Measurements from ENCODE around the gene CBY1.
"Not testable (repeated sequence)": the region's sequence is repeated elsewhere in the genome, so short reads cannot be mapped to it uniquely, and the experiment has no call there.

CBY1 gene

DNA sequence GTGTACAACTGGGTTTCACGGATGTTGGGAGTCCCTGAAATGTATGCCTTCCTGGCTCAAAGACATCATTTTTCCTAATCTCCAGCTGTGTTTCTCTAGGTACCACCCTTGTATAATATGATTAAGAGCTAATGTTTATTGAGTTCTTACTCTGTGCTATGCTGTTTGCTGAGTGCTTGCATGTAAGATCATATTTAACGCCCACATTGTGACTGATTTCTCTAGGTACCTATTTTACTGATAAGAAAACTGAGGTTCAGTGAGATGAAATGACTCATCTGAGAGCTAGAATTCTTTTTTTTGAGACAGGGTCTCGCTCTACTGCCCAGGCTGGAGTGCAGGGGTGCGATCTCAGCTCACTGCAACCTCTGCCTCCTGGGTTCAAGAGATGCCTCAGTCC is 42.9 kb upstream of the CBY1 start:
- in situ Hi-C loops (cut with MboI; ENCODE audit: low sequenced_read_pairs, unreplicated experiment), result no loop called here
- TF ChIP-seq, protein P1, sequence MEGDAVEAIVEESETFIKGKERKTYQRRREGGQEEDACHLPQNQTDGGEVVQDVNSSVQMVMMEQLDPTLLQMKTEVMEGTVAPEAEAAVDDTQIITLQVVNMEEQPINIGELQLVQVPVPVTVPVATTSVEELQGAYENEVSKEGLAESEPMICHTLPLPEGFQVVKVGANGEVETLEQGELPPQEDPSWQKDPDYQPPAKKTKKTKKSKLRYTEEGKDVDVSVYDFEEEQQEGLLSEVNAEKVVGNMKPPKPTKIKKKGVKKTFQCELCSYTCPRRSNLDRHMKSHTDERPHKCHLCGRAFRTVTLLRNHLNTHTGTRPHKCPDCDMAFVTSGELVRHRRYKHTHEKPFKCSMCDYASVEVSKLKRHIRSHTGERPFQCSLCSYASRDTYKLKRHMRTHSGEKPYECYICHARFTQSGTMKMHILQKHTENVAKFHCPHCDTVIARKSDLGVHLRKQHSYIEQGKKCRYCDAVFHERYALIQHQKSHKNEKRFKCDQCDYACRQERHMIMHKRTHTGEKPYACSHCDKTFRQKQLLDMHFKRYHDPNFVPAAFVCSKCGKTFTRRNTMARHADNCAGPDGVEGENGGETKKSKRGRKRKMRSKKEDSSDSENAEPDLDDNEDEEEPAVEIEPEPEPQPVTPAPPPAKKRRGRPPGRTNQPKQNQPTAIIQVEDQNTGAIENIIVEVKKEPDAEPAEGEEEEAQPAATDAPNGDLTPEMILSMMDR (IDR thresholded peaks at IDR 0.05; ENCODE audit: borderline replicate concordance, control extremely low read depth, extremely low read depth, insufficient read depth, missing control alignments), result no peak

DNA sequence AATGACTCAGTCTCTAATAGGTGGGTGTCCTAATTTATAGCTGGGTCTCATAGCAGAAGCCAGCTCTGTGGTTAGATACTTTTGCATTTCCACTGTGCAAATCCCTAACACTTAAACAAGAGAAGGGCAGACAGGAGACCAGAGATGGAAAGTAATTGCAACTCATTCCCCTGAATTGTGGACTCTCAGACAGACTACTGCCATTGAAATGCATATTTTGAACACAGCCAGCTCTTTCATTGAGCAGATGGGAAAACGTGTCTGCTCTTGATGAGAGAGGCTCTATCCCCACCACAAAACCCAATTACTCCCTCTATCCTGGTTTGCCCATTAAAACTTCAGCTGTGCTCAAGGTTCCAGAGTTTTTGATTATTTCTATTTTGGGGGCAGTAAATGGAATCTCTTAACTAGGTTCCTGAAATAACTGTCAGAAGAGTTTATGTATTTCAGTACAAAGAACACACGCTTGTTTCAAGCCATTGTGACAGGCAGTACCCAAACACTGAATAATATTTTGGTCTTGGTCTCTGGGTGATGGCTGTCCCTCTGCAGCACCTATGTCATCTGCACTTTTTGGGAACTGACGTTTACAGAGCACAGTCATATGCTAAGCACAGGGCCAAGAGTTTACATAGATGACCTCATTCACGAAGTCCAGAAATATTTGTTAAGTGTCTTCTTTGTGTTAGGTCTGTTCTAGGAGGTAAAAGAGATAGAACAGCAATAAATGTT is 41.9 kb upstream of the CBY1 start:
- TF ChIP-seq, protein P1 (IDR thresholded peaks at IDR 0.05; ENCODE audit: borderline replicate concordance, control extremely low read depth, extremely low read depth, insufficient read depth, missing control alignments), result no peak
- peak; percentile 33 for DNase-seq (ENCODE audit: low spot score)
- in situ Hi-C loops (cut with MboI; ENCODE audit: low sequenced_read_pairs, unreplicated experiment), result no loop called here

More for the DNA sequence above, 42.9 kb upstream of the CBY1 start:
- DNase-seq (ENCODE audit: low spot score), result no peak

DNA sequence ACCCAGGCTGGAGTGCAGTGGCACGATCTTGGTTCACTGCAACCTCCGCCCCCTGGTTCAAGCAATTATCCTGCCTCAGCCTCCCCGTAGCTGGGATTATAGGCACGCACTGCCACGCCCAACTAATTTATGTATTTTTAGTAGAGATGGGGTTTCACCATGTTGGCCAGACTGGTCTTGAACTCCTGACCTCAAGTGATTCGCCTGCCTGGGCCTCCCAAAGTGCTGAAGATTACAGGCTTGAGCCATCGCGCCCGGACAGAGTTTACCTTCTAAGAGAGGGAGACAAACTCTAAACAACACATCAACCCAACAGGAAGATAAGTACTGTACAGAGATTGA is 41.4 kb upstream of the CBY1 start:
- DNase-seq (ENCODE audit: low spot score); in situ Hi-C loops (cut with MboI; ENCODE audit: low sequenced_read_pairs, unreplicated experiment): not testable (repeated sequence)

DNA sequence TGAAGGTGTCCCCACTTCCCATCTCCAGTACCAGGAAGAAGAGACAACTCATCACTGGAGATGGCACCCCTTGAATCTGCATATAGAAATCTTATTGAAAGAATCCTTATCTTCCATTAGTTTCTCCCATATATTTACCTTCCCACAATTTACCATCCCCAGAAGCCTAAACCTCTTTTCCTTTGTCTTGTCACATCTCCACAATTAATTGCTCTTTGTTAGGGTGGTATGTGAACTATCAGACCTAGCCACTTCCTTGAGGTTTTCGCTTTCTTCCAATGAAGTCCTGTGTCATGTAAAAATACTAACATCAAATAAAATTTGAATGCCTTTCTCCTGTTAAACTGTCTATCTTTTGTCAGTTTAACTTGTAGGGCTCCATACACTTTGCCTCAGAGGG is 38.2 kb upstream of the CBY1 start:
- DNase-seq (ENCODE audit: low spot score), result no peak
- in situ Hi-C loops (cut with MboI; ENCODE audit: low sequenced_read_pairs, unreplicated experiment), result no loop called here
- TF ChIP-seq, protein P1 (IDR thresholded peaks at IDR 0.05; ENCODE audit: borderline replicate concordance, control extremely low read depth, extremely low read depth, insufficient read depth, missing control alignments), result no peak

DNA sequence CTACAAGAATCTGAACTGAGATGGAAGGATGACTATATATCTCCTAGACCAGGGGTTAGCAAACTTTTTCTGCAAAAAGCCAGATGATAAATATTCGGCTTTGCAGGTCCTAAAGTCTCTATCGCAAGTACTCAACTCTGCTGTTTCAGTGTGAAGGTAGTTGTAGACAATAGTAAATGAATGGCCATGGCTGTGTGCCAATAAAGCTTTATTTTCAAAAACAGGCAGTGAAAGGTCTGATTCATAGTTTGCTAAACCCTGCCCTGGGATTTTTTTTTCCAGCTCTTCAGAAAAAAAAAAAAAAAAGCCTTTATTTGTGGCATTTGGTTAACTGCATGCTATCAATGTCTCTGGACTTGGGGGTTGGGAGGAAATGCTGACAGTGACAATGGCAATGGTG is 37.8 kb upstream of the CBY1 start:
- in situ Hi-C loops (cut with MboI; ENCODE audit: low sequenced_read_pairs, unreplicated experiment), result no loop called here
- TF ChIP-seq, protein P1 (IDR thresholded peaks at IDR 0.05; ENCODE audit: borderline replicate concordance, control extremely low read depth, extremely low read depth, insufficient read depth, missing control alignments), result no peak
- no peak for DNase-seq (ENCODE audit: low spot score)

DNA sequence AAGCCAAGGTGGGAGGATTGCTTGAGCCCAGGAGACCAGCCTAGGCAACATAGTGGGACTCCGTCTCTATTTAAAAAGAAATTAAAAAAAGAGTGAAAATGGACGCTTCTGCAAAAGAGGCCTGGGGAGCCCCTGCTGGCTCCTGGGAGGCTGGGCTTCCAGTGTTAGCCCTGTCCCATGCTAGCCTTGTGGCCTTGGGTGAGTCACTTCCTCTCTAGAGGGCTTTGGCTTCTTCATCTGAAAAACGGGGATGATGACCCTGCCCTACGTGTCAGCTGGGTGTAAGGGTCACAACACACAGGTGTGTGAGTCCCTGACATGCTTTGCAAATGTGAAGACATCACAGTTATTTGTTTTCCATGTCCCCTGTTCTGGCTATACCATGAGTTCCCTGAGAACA is 33.1 kb upstream of the CBY1 start:
- no peak for DNase-seq (ENCODE audit: low spot score)
- in situ Hi-C loops (cut with MboI; ENCODE audit: low sequenced_read_pairs, unreplicated experiment), result no loop called here
- TF ChIP-seq, protein P1 (IDR thresholded peaks at IDR 0.05; ENCODE audit: borderline replicate concordance, control extremely low read depth, extremely low read depth, insufficient read depth, missing control alignments), result no peak

DNA sequence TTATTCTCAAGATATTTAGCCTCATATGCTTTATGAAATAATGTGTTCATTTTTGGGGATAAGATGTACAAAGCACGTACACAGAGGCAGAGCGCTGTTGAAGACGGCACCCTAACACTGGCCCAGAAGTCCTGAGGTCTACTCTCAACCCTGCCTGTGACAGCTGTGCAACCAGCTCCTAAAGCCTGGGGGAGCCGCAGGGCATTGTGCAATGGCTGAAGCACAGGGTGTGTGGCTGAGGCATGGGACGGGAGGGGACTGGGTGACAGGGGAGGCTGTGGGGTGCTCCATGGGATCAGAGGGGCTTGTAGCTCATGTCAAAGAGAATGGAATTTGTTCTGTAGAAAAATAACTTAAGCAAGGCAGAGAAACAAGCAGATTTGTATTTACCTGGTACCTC is 28.0 kb upstream of the CBY1 start:
- TF ChIP-seq, protein P1 (IDR thresholded peaks at IDR 0.05; ENCODE audit: borderline replicate concordance, control extremely low read depth, extremely low read depth, insufficient read depth, missing control alignments), result no peak
- in situ Hi-C loops (cut with MboI; ENCODE audit: low sequenced_read_pairs, unreplicated experiment), result no loop called here
- DNase-seq (ENCODE audit: low spot score), result no peak

Measured in GM13976 (cell line).